Breast epithelium (tissue), 3 donors: Measurements from ENCODE around the gene EBPL.
"Not testable (repeated sequence)": the region's sequence is repeated elsewhere in the genome, so short reads cannot be mapped to it uniquely, and the experiment has no call there.

ENCODE experiments used
- POLR2A ChIP-seq: fragments of 450-650 bp; IDR thresholded peaks from one replicate; pipeline ENCODE4 v1.6.1; 2016; ENCODE audit warnings: antibody characterized with exemption, mild to moderate bottlenecking, moderate library complexity
- POLR2AphosphoS5 ChIP-seq, 3 donors: sonication (generic); formaldehyde crosslinking; IDR thresholded peaks; one replicate each; pipeline ENCODE4 v1.6.1; 2017; ENCODE audit warnings: antibody characterized with exemption in 3 of 3
- TF ChIP-seq, protein P1 (sequence below), 3 donors: fragments of 450-650 bp; IDR thresholded peaks; one replicate each; pipeline ENCODE4 v1.5.1; 2016 to 2017; ENCODE audit warnings: antibody characterized with exemption in 3 of 3, mild to moderate bottlenecking in 3 of 3, moderate library complexity in 3 of 3

DNA sequence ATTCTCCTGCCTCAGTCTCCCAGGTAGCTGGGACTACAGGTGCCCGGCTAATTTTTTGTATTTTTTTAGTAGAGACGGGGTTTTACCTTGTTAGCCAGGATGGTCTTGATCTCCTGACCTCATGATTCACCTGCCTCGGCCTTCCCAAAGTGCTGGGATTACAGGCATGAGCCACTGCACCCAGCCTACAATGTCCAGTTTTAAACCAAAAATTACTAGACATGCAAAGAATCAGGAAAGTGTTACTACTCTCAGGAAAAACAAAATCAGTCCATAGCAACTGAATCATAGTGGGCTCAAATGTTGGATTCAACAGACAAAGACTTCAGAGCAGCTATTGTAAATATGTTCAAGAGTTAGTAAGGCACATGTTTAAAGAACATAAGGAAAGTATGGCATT lies 79.2 kb downstream of the EBPL start:
- TF ChIP-seq, protein P1, sequence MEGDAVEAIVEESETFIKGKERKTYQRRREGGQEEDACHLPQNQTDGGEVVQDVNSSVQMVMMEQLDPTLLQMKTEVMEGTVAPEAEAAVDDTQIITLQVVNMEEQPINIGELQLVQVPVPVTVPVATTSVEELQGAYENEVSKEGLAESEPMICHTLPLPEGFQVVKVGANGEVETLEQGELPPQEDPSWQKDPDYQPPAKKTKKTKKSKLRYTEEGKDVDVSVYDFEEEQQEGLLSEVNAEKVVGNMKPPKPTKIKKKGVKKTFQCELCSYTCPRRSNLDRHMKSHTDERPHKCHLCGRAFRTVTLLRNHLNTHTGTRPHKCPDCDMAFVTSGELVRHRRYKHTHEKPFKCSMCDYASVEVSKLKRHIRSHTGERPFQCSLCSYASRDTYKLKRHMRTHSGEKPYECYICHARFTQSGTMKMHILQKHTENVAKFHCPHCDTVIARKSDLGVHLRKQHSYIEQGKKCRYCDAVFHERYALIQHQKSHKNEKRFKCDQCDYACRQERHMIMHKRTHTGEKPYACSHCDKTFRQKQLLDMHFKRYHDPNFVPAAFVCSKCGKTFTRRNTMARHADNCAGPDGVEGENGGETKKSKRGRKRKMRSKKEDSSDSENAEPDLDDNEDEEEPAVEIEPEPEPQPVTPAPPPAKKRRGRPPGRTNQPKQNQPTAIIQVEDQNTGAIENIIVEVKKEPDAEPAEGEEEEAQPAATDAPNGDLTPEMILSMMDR (IDR thresholded peaks at IDR 0.05), result not testable (repeated sequence)
- TF ChIP-seq POLR2A; POLR2AphosphoS5 (IDR thresholded peaks at IDR 0.05): not testable (repeated sequence)
